GM19452 (cell line): ENCODE data around the gene PDZRN3.
A peak's percentile ranks its signal among the peaks of the same experiment; 100 is the strongest.

Experiments used
- ATAC-seq: cut with Tn5 transposase; IDR thresholded peaks from one replicate; pipeline ENCODE4 v1.9.1; 2021; ENCODE audit not compliant: unreplicated experiment

Gene PDZRN3

DNA sequence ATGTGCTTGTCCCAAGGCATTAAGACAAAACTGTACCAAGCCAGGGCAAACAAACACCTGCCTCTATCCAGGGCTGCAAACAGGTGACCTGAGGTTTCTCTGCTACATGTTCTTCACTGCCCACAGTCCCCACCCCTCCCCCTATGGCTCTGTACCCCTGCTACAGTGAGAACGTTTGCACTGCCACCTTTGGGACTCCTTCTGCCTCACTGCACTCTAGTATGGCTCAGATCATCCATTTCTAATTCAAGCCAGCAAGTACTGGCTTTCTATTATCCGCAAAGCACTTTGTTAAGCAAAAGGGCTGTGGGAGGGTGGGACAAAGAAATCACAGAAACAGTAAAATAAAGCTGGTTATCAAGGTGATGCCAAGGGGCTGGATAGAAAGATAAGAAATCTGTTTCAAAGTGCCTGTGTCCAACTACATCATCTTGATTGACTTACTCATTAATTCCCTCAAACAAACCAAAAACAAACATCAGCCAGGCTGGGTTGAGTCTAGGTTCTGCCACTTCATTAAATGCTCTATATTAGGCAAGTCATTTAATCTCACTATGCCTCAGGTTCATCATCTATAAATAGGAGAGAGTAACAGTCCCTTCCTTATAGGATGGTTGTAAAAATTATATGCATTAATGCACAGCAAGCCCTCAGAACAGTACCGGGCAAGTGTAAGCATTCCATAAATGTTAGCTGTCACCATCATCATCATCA, 95.3 kb downstream of the PDZRN3 start:
- no peak for ATAC-seq

DNA sequence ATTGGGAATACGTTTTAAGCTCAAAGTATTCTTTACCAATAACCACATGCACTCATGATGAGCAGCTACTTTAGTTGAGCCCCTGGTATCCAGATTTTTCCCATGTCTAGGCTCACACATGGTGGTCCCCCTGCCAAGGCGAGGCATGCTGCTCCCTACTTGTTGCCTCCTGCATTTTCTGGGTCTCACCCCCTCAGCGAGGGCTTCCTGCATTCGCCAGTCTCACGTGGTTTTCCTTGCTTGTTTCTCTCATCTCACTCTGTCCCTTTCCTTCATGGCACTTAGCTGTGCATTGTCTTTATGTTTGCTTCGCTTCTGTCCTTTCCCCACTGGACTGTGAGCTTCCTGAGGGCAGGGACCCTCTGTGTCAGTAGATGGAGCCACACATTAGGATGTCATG, 99.2 kb downstream of the PDZRN3 start:
- no peak for ATAC-seq

DNA sequence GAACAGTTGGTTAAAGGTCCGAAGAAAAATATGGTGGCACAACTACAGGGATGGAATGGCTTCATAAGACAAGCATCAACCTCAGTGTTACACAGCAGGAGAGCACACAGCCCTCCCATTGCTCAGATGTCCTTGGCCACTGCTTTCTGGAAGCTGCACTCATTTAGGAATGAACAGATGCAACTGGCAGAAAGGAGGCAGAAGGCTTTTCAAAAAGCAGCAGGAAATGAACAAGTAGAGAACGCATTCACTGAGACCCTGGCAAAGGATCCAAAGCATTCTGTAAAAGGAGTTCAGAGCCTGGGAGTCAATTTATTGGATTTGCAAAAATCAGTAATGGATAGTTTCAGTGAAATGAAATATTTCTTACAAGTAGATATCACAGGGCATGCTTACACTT, 101.1 kb downstream of the PDZRN3 start:
- ATAC-seq: no peak

DNA sequence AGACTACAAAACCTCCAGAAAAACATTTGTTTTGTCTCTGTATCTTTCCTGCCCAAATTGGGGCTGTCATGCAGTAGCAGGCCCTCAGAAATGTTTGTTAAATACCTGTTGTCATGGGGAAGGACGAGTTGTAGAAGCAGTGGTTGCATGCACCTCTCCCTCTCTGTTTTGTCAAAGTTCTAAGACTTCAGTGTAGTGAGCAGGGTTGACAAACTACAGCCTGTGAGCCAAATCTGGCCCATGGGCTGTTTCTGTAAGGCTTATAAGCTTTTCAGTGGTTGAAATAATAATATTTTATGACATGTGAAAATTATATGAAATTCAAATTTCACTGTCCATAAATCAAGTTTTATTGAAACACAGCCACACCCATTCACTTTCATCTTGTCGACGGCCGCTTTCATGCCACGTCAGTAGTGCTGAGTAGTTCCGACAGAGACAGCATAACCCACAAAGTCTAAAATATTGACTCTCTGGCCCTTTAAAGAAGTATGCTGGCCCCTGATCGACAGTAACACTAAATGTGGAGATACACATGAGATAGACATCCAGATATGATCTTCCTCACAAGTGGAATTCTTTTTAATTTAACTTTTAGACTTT, 102.9 kb downstream of the PDZRN3 start:
- no peak for ATAC-seq

DNA sequence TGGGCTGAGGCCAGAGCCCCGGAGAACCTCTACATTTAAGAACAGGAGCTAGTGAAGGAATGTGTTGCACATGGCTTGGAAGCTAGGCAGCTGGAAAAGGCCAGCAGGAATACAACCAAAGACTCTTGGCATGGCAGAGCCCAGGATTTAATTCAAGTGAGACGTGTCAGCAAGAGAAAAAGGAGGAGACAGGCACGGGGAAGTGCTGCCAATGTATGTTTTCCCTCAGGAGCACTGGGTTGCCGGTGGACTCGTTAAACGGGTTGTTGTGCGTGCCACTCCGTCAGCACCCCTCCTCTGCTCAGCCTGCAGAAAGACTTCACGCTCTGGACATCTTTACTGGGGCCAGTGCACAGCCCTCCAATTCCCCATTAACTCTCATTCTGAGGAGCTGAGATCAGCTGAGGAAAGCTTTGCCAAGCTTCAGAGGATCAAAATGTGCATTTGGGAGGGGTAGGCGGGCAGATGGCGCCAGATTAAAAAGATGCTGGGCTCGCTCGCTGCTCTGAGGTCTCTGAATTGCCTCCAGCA, 103.7 kb downstream of the PDZRN3 start:
- ATAC-seq: no peak

DNA sequence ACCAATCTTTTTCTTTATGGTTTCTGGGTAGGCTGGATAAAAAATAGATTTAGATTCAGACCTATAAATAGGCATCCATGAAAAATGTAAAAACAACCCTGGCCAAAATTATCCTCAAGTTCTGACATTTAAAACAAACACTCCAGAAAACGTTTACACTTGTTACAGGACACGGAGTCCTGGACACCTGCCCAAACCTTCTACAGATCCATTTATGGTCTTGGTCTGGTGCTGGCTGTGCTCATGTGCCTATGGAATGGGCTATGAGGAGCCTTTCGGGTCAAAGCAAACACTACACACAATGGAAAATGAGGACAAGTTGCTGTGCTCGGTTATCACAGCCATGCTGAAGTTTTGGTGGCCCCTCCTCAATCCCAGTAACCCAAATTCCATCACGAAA, 108.1 kb downstream of the PDZRN3 start:
- ATAC-seq: no peak

DNA sequence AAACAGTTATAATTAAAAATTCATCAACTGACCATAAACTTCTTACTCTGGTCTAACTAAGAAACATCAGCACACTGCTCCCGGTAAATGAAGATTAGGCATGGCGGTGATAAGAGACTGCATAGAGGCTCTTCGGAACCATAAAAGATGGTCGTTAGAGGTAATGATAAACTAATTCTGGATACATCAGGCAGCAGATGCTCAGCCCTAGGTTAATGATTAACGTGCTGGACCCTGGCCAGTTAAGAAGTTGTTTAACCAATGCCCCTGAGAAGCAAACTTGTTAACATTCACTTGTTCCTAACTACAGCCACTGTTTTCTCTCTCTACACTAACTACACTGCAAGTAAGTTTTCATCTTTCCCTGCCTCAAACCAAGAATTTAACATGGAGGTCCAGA, 111.5 kb downstream of the PDZRN3 start:
- no peak for ATAC-seq

DNA sequence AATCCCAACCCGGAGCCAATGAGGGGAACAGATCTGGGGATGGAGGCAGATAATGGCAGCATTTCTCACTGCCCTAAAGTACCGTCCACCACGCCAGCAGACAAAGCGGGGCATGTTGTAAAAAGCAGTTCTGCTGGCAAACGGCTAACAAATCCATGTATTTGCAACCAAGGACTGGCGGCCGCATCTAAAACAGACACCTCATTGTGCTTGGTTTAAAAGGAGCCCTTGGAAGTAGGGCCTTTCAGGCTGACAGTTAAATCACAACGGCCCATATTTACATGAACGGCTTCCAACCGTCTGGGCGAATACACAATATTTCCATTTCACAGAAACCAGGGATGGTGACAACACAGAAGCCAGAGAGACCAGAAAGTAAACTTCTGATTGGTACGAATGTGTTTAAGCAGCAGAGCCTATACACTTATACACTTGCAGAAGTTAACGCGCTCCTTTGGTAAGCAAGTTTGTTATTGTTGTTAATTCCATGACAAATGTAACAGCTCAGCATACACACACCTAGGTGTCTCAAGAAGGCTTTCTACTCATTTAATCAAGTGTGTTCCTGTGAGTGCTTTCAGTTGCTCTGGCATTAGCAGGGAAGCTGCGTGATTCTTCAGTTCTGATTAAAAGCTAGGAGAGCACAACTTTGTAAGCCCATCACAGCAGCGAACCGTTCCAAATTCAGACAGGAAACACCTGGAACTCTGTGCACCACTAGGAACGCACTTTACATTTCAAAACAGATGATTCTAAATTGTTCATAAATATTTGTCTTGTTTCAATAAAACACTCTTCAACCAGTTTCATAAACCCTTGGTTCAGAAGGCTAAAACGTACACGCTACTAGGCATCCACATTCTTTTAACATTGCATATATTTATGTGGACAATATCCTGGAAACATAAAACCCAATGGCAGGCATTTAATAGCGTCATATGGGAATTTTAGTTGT, 112.9 kb downstream of the PDZRN3 start:
- no peak for ATAC-seq

DNA sequence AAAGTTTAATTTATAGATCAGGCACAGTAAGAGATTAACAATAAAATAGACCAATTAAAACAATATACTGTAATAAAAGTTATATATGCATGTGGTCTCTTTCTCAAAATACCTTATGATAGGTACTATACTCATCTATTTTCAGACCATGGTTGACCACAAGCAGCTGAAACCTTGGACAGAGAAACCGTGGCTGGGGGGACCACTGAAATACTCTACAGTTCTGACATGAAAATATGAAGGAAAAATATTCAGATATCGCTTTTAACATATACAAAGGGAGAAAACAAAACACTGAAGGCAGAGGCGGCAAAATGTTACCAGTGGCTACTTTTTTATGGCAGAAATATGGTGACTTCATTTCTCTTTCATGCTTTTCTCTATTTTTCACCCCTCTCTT, 114.0 kb downstream of the PDZRN3 start:
- ATAC-seq: no peak

DNA sequence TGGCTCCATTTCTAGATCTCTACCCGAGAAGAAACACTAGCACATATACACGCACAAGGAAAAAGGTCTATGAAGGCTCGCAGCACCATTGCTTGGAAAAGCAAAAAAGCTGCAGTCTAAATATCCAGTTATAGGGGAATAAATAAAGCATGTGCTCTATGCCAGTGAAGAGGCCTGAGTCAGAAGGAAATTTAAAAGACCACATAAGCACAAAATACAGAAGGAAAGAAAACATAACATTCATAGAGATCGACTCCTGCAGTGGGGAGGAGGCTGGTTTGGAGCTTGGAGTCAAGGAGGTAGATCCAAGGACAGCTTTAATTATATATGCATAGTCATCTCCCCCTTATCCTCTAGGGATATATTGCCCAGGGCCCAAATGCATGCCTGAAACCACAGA, 114.4 kb downstream of the PDZRN3 start:
- ATAC-seq: no peak

DNA sequence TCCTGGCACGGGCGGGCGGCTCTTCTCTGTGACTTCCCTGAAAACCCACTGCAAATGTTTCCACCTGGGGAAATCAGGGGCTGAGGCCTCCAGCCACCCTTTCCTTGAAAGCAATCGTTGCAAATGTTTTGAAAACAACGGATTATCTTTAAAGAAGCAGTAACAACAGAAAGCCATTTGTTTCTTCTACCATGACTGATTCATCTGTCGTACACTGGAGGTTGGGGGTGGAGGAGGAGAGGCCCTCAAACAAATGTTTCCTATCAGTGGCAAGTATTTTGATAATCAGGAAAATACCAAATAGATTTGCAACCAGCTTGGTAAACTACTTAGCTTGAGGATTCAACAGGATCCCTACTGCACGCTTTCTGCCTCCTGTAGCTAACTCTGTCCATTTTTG, 114.9 kb downstream of the PDZRN3 start:
- no peak for ATAC-seq

DNA sequence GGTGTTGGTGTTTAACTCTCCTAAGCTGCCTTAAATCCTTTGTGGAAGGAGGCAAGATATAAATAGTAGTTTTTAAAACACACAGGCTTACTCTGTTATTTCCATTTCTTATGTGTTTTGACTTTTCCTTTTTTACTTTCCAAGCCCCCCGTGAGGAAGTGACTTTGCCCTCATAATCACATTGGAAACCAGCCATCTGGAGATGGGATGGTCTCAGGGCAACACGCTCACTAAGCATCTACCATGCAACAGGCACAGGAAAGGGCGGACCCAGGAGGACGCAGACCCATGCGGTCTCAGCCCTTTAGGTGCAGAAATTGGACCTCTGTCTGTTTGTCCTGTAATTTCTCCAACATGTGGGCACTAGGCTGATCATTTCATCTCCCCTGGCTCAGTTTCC, 115.7 kb downstream of the PDZRN3 start:
- no peak for ATAC-seq

DNA sequence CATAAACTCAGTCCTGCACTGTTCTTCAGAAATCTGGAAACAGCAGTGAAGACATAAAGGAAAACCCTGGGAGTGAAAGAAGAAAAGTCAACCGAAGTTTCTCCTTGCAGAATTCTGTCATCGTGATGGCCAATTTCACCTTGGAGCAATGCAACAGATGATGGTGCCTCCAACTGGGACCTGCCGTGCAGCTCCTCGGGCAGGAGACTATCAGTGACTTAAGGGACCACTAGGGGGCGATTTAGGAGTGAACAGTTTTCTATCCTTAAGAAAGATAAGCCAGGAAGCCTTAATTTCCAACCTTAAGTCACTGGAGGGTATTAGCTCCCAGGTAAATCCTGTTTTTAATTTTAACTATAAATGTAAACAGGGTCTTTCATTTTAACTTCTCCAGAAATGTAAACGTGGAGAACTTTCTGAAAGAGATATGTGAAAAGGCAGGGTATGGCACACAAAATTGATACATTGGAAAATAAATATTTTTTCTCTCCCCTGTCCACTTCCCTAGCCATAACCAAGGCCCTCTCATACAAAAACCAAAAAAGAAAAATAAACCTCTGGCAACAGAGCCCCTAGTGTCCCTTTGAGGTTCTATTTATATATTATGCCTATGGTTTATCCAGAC, 116.3 kb downstream of the PDZRN3 start:
- ATAC-seq: no peak

DNA sequence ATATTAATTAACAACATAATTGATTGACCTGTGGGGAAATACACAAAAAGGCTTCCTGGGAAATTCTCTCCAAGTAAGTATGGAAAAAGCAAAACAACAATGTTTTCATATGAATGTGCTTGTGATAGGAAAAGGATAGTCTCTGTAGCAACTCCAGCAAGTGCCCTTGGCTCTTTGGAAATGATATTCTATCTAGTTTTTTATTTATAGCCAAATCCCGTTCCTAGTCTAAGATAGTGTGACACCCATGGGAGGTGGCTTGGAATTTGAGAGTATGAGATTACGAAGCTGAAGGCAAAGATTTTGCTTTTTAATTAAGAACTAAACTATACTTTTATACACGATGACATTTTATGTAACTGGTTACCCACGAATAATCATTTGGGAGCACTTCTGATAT, 119.9 kb downstream of the PDZRN3 start:
- no peak for ATAC-seq

DNA sequence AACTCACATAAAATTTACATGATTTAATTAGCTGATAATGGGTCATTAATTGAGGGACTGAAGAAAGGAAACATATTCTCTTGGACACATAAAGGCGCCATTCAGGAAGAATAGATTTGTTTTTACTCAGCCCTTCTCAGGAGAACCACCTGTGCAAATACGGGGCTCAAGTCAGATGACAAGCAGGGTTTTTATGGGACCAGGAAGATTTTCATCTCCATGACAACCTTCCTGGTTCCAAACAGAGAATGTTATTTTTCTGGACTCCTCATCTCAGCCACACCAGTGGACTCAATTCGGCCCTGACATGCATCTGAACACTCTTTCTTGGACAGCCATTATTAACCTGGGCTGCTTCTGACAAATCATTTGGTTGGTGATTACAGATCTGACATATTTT, 120.5 kb downstream of the PDZRN3 start:
- no peak for ATAC-seq

DNA sequence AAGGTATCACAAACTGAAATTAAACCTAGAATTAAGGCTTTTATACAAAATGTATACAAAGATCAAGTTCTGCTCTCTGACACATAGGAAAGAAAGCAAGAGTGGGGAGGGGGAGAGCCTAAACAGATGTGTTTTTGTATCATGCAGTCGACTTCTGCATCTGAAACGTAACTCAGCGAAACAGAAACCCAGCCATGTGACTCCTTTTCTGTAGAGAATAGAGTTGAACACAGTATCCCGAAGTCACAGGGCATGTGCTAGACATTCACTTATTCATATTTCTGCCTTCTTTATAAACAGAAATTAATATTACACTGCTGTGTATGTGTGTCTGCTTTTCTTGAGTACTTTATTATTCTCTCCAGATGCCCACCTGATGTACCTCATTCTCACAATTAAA, 121.0 kb downstream of the PDZRN3 start:
- ATAC-seq: no peak

DNA sequence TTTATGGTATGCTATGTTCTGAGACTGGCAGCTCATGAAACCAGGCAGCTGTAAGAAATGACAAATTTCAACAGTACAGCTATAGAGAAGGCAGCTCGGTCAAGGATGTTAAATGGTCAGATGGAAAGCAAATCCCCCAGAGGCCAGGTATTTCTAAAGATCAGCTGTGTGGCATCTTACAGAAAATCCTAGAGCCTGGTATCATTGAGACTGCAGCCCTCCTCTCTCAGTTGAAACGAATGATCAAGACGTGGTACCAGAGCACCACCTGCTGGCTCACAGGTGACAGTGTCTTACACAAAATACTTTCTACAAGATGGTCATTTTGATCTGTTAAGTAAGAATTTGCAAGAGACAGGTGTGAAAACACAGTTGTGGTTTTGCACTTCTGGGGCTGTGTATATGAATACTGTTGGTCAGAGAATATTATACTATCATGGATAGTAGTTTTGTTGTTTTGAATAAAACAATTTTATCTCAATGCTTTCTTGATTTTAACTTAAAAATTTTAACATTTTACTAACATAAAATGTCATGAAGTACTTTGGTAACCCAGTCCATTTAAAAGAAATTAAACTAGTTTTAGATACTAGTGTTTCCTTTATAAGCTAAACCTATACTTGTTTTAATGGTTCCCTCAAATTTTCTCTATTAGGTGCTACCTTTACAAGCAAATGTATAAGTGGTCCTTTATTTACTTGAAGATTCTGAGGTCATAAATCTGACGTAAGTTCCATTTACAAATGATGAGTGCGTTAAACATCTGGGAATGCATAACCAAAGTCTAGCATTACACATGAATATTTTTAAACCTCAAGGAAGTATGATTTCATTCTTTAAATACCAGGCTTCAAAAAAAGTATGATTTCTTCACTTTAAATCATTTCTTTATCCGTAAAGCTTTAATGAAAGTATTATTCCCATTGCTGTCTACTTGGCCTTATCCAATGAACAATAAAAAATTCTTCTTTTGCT, 121.8 kb downstream of the PDZRN3 start:
- ATAC-seq: peak; percentile 68

DNA sequence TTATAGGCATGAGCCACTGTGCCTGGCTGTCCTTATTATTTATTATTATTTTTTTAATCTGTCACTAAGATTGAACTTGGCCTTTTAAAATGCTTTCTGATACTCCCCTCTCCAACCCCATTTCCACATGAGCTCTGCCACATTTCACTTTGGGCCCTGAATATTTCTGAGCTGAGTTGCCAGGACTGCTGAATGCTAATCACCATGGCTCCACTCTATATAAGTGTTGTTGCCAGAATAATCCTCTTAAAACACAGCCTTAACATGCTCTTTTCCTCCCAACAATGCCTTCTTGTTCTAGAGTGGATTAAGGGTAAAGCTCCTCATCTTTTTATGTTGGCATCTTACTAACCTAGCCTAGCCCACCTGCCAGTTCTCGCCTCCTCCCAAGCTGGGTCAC, 124.4 kb downstream of the PDZRN3 start:
- ATAC-seq: no peak

DNA sequence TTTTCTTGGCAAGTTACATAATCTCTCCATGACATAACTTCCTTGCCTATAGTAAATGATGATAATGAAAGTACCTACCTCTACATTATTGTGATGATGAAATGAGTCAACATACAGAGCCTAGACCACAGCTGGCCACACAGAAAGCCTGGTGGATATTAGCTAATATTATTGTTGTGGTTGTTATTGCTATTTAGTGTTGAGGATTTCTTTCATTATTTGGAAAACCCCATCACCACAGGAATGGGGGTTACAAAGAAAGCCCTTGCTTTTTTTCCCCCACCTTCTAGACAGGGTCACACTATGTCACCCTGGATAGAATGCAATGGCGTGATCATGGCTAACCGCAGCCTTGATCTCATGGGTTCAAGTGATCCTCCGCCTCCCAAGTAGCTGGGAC, 125.0 kb downstream of the PDZRN3 start:
- ATAC-seq: peak; percentile 62
